Astrocyte of the cerebellum (primary cell): ENCODE data around the gene SCYL3.
"Not testable (repeated sequence)": the region's sequence is repeated elsewhere in the genome, so short reads cannot be mapped to it uniquely, and the experiment has no call there.

Experiments
- DNase-seq: peaks from one replicate; pipeline ENCODE4 v3.0.0-alpha.2; 2011; ENCODE audit warnings: low read depth
- H3K4me3 ChIP-seq: 2 replicates; pipeline ENCODE4 v1.5.1; 2011; ENCODE audit warnings: mild to moderate bottlenecking, low read depth, low read length, moderate library complexity
- in situ Hi-C: cut with HindIII; loops from 2 replicates; pipeline ENCODE4 v1.10.0; 2017; ENCODE audit warnings: low sequenced_read_pairs
- TF ChIP-seq, protein P1 (sequence below): IDR thresholded peaks from 2 replicates; pipeline ENCODE4 v1.5.1; 2012; ENCODE audit warnings: low read length, low read depth, moderate library complexity, mild to moderate bottlenecking; ENCODE audit errors: missing control alignments

The SCYL3 gene

DNA sequence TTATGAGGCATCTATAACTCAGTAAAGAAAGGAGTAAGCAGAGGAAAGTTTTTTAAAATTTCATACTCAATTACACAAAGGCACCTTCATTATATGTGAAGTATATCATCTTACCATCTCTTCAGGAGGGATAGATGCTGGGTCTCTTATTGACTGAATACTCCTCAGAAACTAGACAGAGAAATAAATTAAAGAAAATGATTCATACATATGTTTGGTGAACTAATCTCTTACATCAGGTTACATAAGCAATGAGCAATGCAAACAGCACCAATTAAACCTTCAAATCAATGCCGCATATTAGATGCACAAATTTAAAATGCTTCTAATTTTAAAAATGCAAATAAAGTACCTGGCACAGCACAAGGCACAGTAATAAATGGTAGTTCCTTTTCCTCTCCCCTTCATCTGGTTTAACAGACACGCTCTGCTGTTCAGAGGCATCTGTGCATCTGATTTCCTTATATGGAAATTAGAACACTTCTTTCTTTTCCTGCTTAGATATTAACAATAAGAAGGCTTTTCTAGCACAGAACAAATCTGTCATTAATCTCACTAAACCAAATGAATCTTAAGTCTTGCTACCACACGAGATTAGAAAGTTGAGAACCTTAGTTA, 20.0 kb downstream of the SCYL3 start:
- no peak overlapping the region for H3K4me3 ChIP-seq
- no peak for DNase-seq
- TF ChIP-seq, protein P1, sequence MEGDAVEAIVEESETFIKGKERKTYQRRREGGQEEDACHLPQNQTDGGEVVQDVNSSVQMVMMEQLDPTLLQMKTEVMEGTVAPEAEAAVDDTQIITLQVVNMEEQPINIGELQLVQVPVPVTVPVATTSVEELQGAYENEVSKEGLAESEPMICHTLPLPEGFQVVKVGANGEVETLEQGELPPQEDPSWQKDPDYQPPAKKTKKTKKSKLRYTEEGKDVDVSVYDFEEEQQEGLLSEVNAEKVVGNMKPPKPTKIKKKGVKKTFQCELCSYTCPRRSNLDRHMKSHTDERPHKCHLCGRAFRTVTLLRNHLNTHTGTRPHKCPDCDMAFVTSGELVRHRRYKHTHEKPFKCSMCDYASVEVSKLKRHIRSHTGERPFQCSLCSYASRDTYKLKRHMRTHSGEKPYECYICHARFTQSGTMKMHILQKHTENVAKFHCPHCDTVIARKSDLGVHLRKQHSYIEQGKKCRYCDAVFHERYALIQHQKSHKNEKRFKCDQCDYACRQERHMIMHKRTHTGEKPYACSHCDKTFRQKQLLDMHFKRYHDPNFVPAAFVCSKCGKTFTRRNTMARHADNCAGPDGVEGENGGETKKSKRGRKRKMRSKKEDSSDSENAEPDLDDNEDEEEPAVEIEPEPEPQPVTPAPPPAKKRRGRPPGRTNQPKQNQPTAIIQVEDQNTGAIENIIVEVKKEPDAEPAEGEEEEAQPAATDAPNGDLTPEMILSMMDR, result no peak
- in situ Hi-C loops, result no loop called here

DNA sequence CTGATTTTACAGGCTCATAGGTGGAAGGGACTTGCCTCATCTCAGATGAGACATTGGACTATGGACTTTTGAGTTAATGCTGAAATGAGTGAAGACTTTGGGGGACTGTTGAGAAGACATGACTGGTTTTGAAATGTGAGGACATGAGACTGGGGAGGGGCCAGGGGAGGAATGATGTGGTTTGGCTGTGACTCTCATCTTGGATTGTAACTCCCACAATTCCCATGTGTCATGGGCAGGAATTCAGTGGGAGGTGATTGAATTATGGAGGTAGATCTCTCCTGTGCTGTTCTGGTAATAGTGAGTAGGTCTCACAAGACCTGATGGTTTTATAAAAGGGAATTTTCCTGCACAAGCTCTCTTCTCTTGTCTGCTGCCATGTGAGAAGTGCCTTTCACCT, 20.8 kb downstream of the SCYL3 start:
- in situ Hi-C loops, result no loop called here
- no peak overlapping the region for H3K4me3 ChIP-seq
- TF ChIP-seq, protein P1, result no peak
- no peak for DNase-seq

- DNase-seq, H3K4me3 ChIP-seq, in situ Hi-C loops: not testable (repeated sequence)
Observed at GRCh38 chr1:169871988-169872387, 21.7 kb downstream of the SCYL3 start.

- no peak for DNase-seq
- no peak overlapping the region for H3K4me3 ChIP-seq
- TF ChIP-seq, protein P1, result no peak
- in situ Hi-C loops, result no loop called here
Observed at GRCh38 chr1:169869426-169869825, 24.3 kb downstream of the SCYL3 start.

- in situ Hi-C loops, result no loop called here
- TF ChIP-seq, protein P1, result no peak
- no peak overlapping the region for H3K4me3 ChIP-seq
- no peak for DNase-seq
Observed at GRCh38 chr1:169868978-169869377, 24.7 kb downstream of the SCYL3 start.

GRCh38 chr1:169867012-169867675, 26.6 kb downstream of the SCYL3 start:
- no peak overlapping the region for H3K4me3 ChIP-seq
- in situ Hi-C loops, result no loop called here
- TF ChIP-seq, protein P1, result no peak
- DNase-seq, result no peak

GRCh38 chr1:169866577-169866976, 27.1 kb downstream of the SCYL3 start:
- TF ChIP-seq, protein P1, result no peak
- no peak overlapping the region for H3K4me3 ChIP-seq
- in situ Hi-C loops, result no loop called here
- no peak for DNase-seq

GRCh38 chr1:169864531-169864930, 29.2 kb downstream of the SCYL3 start:
- H3K4me3 ChIP-seq, DNase-seq, in situ Hi-C loops: not testable (repeated sequence)
